OCI-LY3 (cell line): Measurements from ENCODE around the gene DLX1.

Source experiments
- EZH2phosphoT487 ChIP-seq: fragments of 200-600 bp; shearing (Covaris generic); IDR thresholded peaks from 2 replicates; pipeline ENCODE4 v1.6.1; 2018; ENCODE audit warnings: antibody characterized with exemption, mixed run types, low read depth
- TF ChIP-seq, protein P1 (sequence below): fragments of 200-600, 300-600 bp; sonication (generic); IDR thresholded peaks from 2 replicates; pipeline ENCODE4 v1.5.1; 2014; ENCODE audit warnings: antibody characterized with exemption, low read length, low read depth

DNA sequence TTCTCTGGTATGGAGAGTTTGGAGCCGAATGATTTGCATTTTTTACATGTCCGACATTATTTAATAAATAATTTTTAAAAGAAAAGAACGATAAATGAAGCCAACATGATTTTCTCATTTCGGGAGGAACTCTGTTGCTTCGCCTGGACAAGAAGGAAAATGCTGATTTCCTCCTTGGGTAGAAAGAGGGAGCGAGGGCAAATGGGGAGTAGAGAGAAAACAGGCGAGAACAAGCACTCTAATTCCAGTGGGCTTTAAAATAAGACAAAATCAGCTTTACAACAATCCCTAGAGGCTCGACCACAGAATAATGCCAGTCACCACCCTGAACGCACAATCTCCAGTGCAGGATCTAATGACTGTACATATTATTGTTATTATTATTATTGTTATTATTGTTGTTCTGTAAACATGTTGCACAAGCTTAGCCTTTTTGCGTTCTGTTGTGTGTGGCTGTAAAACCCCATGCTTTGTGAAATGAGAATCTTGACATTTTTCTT lies 3.7 kb downstream of the DLX1 start:
- TF ChIP-seq, protein P1, sequence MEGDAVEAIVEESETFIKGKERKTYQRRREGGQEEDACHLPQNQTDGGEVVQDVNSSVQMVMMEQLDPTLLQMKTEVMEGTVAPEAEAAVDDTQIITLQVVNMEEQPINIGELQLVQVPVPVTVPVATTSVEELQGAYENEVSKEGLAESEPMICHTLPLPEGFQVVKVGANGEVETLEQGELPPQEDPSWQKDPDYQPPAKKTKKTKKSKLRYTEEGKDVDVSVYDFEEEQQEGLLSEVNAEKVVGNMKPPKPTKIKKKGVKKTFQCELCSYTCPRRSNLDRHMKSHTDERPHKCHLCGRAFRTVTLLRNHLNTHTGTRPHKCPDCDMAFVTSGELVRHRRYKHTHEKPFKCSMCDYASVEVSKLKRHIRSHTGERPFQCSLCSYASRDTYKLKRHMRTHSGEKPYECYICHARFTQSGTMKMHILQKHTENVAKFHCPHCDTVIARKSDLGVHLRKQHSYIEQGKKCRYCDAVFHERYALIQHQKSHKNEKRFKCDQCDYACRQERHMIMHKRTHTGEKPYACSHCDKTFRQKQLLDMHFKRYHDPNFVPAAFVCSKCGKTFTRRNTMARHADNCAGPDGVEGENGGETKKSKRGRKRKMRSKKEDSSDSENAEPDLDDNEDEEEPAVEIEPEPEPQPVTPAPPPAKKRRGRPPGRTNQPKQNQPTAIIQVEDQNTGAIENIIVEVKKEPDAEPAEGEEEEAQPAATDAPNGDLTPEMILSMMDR: no peak
- no peak for TF ChIP-seq EZH2phosphoT487
